ENCODE measurements around the gene NEUROD2. TPM values are rescaled to one million over a fixed set of nuclear protein-coding genes. Genes with fewer than 3 reads are reported as not detected.

NEUROD2 gene
- total and polyA plus RNA-seq, 2 of the 8 experiments (the other 6 are each of a cell fraction or from before 2014, with no cell fraction given) = not detected

DNA sequence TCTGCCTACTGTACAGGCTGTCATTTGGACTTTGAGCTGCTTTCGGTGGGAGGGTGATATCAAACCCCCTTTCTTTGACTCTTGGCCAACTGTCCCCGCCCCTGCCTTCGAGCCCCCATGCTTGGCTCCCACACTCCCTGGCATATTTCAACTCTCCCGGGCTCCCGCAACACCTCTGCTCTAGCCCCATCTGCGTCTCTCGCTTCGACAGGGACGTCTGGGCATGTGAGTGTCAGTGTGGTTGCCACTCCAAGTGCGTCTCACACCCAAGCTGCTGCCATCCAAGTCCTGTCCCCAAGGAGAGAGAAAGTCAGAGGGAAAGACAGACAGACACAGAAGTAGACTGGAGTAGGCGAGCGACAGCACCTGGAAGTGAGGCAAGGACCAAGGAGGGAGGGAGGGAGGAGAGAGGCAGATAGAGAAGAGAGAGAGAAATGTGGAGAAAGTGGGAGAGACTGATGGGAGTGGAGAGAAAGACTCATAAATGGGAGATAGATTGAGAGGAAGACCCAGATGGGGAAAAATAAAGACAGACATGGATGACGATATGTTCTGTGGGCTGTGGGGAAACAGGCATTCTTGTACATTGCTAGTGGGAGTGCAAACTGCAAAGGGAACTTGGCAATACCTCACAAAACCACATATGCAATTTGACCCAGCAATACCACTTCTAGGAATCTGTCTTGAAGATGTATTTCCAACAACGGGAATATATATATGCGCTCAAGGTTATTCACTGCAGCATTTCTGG is 41.1 kb upstream of the NEUROD2 start (continued):
- TF ChIP-seq, protein P1, sequence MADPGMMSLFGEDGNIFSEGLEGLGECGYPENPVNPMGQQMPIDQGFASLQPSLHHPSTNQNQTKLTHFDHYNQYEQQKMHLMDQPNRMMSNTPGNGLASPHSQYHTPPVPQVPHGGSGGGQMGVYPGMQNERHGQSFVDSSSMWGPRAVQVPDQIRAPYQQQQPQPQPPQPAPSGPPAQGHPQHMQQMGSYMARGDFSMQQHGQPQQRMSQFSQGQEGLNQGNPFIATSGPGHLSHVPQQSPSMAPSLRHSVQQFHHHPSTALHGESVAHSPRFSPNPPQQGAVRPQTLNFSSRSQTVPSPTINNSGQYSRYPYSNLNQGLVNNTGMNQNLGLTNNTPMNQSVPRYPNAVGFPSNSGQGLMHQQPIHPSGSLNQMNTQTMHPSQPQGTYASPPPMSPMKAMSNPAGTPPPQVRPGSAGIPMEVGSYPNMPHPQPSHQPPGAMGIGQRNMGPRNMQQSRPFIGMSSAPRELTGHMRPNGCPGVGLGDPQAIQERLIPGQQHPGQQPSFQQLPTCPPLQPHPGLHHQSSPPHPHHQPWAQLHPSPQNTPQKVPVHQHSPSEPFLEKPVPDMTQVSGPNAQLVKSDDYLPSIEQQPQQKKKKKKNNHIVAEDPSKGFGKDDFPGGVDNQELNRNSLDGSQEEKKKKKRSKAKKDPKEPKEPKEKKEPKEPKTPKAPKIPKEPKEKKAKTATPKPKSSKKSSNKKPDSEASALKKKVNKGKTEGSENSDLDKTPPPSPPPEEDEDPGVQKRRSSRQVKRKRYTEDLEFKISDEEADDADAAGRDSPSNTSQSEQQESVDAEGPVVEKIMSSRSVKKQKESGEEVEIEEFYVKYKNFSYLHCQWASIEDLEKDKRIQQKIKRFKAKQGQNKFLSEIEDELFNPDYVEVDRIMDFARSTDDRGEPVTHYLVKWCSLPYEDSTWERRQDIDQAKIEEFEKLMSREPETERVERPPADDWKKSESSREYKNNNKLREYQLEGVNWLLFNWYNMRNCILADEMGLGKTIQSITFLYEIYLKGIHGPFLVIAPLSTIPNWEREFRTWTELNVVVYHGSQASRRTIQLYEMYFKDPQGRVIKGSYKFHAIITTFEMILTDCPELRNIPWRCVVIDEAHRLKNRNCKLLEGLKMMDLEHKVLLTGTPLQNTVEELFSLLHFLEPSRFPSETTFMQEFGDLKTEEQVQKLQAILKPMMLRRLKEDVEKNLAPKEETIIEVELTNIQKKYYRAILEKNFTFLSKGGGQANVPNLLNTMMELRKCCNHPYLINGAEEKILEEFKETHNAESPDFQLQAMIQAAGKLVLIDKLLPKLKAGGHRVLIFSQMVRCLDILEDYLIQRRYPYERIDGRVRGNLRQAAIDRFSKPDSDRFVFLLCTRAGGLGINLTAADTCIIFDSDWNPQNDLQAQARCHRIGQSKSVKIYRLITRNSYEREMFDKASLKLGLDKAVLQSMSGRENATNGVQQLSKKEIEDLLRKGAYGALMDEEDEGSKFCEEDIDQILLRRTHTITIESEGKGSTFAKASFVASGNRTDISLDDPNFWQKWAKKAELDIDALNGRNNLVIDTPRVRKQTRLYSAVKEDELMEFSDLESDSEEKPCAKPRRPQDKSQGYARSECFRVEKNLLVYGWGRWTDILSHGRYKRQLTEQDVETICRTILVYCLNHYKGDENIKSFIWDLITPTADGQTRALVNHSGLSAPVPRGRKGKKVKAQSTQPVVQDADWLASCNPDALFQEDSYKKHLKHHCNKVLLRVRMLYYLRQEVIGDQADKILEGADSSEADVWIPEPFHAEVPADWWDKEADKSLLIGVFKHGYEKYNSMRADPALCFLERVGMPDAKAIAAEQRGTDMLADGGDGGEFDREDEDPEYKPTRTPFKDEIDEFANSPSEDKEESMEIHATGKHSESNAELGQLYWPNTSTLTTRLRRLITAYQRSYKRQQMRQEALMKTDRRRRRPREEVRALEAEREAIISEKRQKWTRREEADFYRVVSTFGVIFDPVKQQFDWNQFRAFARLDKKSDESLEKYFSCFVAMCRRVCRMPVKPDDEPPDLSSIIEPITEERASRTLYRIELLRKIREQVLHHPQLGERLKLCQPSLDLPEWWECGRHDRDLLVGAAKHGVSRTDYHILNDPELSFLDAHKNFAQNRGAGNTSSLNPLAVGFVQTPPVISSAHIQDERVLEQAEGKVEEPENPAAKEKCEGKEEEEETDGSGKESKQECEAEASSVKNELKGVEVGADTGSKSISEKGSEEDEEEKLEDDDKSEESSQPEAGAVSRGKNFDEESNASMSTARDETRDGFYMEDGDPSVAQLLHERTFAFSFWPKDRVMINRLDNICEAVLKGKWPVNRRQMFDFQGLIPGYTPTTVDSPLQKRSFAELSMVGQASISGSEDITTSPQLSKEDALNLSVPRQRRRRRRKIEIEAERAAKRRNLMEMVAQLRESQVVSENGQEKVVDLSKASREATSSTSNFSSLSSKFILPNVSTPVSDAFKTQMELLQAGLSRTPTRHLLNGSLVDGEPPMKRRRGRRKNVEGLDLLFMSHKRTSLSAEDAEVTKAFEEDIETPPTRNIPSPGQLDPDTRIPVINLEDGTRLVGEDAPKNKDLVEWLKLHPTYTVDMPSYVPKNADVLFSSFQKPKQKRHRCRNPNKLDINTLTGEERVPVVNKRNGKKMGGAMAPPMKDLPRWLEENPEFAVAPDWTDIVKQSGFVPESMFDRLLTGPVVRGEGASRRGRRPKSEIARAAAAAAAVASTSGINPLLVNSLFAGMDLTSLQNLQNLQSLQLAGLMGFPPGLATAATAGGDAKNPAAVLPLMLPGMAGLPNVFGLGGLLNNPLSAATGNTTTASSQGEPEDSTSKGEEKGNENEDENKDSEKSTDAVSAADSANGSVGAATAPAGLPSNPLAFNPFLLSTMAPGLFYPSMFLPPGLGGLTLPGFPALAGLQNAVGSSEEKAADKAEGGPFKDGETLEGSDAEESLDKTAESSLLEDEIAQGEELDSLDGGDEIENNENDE (IDR thresholded peaks at IDR 0.05; ENCODE audit: insufficient replicate concordance, low read length) = no peak
- TF ChIP-seq USF2 (IDR thresholded peaks at IDR 0.05; ENCODE audit: low read length) = no peak
- no peak for TF ChIP-seq CTBP2 (IDR thresholded peaks at IDR 0.05; ENCODE audit: borderline replicate concordance, insufficient read depth, insufficient read length, low read length)
- no peak for TF ChIP-seq NANOG (IDR thresholded peaks at IDR 0.05; ENCODE audit: insufficient read depth, low read depth, low read length, poor library complexity, severe bottlenecking)
- TF ChIP-seq JUN (IDR thresholded peaks at IDR 0.05; ENCODE audit: low read depth, low read length) = no peak
- TF ChIP-seq POLR2A (IDR thresholded peaks at IDR 0.05; ENCODE audit: control extremely low read depth in 1 of 2, low read depth in 2 of 2, low read length in 2 of 2) = no peak
- no peak for TF ChIP-seq YY1 (IDR thresholded peaks at IDR 0.05; ENCODE audit: low read depth, low read length)
- no peak for TF ChIP-seq EZH2 (IDR thresholded peaks at IDR 0.05; ENCODE audit: low read depth, low read length, severe bottlenecking)
- no peak for TF ChIP-seq RBBP5 (IDR thresholded peaks at IDR 0.05; ENCODE audit: borderline replicate concordance, low read depth, low read length)
